Neural cell (in vitro differentiated cells): ENCODE results near the gene ZNF493.

Source experiments
- CTCF ChIP-seq: fragments of 450-650 bp; IDR thresholded peaks from 2 replicates; pipeline ENCODE4 v1.5.1; 2014; ENCODE audit warnings: antibody characterized with exemption, mild to moderate bottlenecking, moderate library complexity; ENCODE audit not compliant: poor library complexity, severe bottlenecking
- EP300 ChIP-seq: fragments of 450-650 bp; conservative IDR thresholded peaks from 2 replicates; pipeline ENCODE4 v1.6.1; 2014; ENCODE audit warnings: antibody characterized with exemption, mild to moderate bottlenecking, moderate library complexity; ENCODE audit not compliant: poor library complexity, severe bottlenecking
- EZH2 ChIP-seq: fragments of 200-600, 300-800 bp; shearing (Covaris generic), sonication (generic); IDR thresholded peaks from 2 replicates; pipeline ENCODE4 v1.6.1; 2014; ENCODE audit warnings: antibody characterized with exemption, low read length, borderline replicate concordance, mild to moderate bottlenecking; ENCODE audit not compliant: insufficient read depth, poor library complexity, severe bottlenecking
- RAD21 ChIP-seq: fragments of 450-650 bp; conservative IDR thresholded peaks from 2 replicates; pipeline ENCODE4 v1.6.1; 2014; ENCODE audit warnings: antibody characterized with exemption, mild to moderate bottlenecking, moderate library complexity
- SMC3 ChIP-seq: fragments of 450-650 bp; conservative IDR thresholded peaks from 2 replicates; pipeline ENCODE4 v1.6.1; 2014; ENCODE audit warnings: antibody characterized with exemption, mild to moderate bottlenecking, moderate library complexity; ENCODE audit not compliant: poor library complexity

- TF ChIP-seq RAD21 (no peak), CTCF (no peak), EP300 (no peak), EZH2 (no peak), SMC3 (no peak)
These were observed 25.3 kb downstream of the ZNF493 start for GRCh38 chr19:21422244-21422643.
